Measurements from ENCODE around the gene FTO.
A peak's percentile ranks its signal among the peaks of the same experiment; 100 is the strongest.

Gene FTO

GRCh38 chr16:54193665-54194333 lies 489.8 kb downstream of the FTO start:
- peak; percentile 71 for DNase-seq

GRCh38 chr16:54194334-54194743 lies 490.4 kb downstream of the FTO start:
- peak; percentile 64 for DNase-seq

GRCh38 chr16:54197758-54198157 lies 493.8 kb downstream of the FTO start:
- DNase-seq: no peak

- DNase-seq: no peak
Measured at GRCh38 chr16:54199487-54200160, 495.7 kb downstream of the FTO start.

GRCh38 chr16:54200161-54200534 lies 496.2 kb downstream of the FTO start:
- DNase-seq: no peak

GRCh38 chr16:54200720-54201119 lies 496.8 kb downstream of the FTO start:
- DNase-seq: no peak

GRCh38 chr16:54201200-54201599 lies 497.2 kb downstream of the FTO start:
- no peak for DNase-seq
